CD4-positive, CD25-positive, alpha-beta regulatory T cell (primary cell): ENCODE measurements around the gene NACC2. TPM values are rescaled to one million over a fixed set of nuclear protein-coding genes. Genes with fewer than 3 reads are reported as not detected.
"Not testable (repeated sequence)": the region's sequence is repeated elsewhere in the genome, so short reads cannot be mapped to it uniquely, and the experiment has no call there.

Experiments
- ATAC-seq, 2 donors: fragments of 150-1000 bp; cut with Tn5 transposase; one replicate each; pipeline ENCODE4 v1.10.0; 2021; ENCODE audit warnings: low read depth in 2 of 2, moderate number of reproducible peaks in 2 of 2, moderate library complexity in 1 of 2
- DNase-seq, 3 donors: peaks; one replicate each; pipeline versions ENCODE4 v3.0.0 to v3.0.0-alpha.2; 2012 to 2022; ENCODE audit warnings: mixed read lengths in 1 of 3
- H3K27ac ChIP-seq: one replicate; pipeline ENCODE4 v1.7.0; 2013; ENCODE audit warnings: mild to moderate bottlenecking, low read length; ENCODE audit not compliant: insufficient read depth, poor library complexity, severe bottlenecking
- H3K27me3 ChIP-seq: one replicate; pipeline ENCODE4 v1.7.0; 2013; ENCODE audit warnings: low read length; ENCODE audit not compliant: control insufficient read depth, insufficient read depth
- H3K36me3 ChIP-seq: one replicate; pipeline ENCODE4 v1.7.0; 2013; ENCODE audit warnings: mild to moderate bottlenecking, low read length, moderate library complexity; ENCODE audit not compliant: control insufficient read depth, insufficient read depth
- H3K4me1 ChIP-seq: 2 replicates; pipeline ENCODE4 v1.7.0; 2013; ENCODE audit warnings: mild to moderate bottlenecking, low read length; ENCODE audit not compliant: insufficient read depth, control insufficient read depth, poor library complexity, severe bottlenecking
- H3K4me3 ChIP-seq: one replicate; pipeline ENCODE4 v1.7.0; 2013; ENCODE audit warnings: low read depth, mild to moderate bottlenecking, low read length, moderate library complexity
- H3K9me3 ChIP-seq, 2 experiments: 1 replicate in 1 of 2; 2 replicates in 1 of 2; pipeline ENCODE4 v1.7.0; 2013; ENCODE audit warnings: low read length in 2 of 2, mild to moderate bottlenecking in 1 of 2, moderate library complexity in 1 of 2; ENCODE audit not compliant: control insufficient read depth in 2 of 2
- H3K27ac Mint-ChIP-seq, 3 donors: one replicate each; pipeline ENCODE4 v1.8.0; 2020 to 2022; ENCODE audit warnings: mild to moderate bottlenecking in 3 of 3, mixed read lengths in 3 of 3, moderate library complexity in 2 of 3
- H3K27me3 Mint-ChIP-seq: one replicate; pipeline ENCODE4 v1.8.0; 2022; ENCODE audit warnings: mild to moderate bottlenecking, mixed read lengths
- H3K36me3 Mint-ChIP-seq: one replicate; pipeline ENCODE4 v1.8.0; 2020; ENCODE audit warnings: mixed read lengths
- H3K4me1 Mint-ChIP-seq, 4 donors: one replicate each; pipeline ENCODE4 v1.8.0; 2020 to 2022; ENCODE audit warnings: mixed read lengths in 4 of 4, mild to moderate bottlenecking in 1 of 4
- H3K4me3 Mint-ChIP-seq, 4 donors: one replicate each; pipeline ENCODE4 v1.8.0; 2020 to 2022; ENCODE audit warnings: mild to moderate bottlenecking in 4 of 4, mixed read lengths in 4 of 4, moderate library complexity in 3 of 4
- H3K9me3 Mint-ChIP-seq, 7 donors: one replicate each; pipeline ENCODE4 v1.8.0; 2020 to 2022; ENCODE audit warnings: mixed read lengths in 7 of 7, mild to moderate bottlenecking in 3 of 7, moderate library complexity in 2 of 7
- polyA plus RNA-seq, 4 donors: library from polyadenylated mRNA; unstranded; fragments of 300-500 nt; fragmentation: Illumina TruSeq; gene quantifications; one replicate each; pipeline ENCODE4 v1.2.3, GENCODE V29; 2021
- total RNA-seq: library from RNA; stranded (reverse); gene quantifications from one replicate; pipeline ENCODE4 v1.2.3, GENCODE V29; 2022

Gene NACC2
- total and polyA plus RNA-seq, 5 donors from 2014 or later = 0.76 to 4.8 (median 1.0) TPM

DNA sequence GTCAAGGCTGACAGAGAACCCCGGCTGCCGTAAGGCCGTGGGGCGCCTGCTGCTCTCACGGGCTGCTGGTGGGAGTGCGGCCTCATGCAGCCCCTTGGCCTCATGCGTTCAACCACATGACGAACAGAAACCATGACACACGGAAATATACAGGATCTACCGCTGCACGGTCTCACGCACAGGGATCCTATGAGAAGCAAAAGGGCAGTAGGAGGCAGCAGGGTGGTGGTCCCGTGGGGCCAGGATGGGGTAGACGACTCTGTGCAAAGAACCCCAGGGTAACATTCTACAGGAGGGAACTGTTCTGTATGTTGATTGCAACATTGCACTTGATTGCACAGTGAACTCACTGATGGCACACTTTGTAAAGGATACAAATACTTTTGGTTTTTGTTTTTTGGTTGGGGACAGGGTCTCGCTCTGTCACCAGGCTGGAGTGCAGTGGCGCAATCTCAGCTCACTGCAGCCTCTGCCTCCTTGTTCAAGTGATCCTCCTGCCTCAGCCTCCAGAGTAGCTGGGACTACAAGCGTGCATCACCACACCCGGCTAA lies 51.6 kb downstream of the NACC2 start:
- Histone ChIP-seq H3K27ac (no peak overlapping the region), H3K36me3 (no peaks in the 10 kb centered on the region), H3K9me3 (peaks cover 0 to 6% of the 10 kb centered on the region in 2 experiments), H3K4me3 (no peak overlapping the region), H3K4me1 (no peaks in the 10 kb centered on the region), H3K27me3 (no peaks in the 10 kb centered on the region)
- ATAC-seq (no peak), DNase-seq (no peak)
- Mint-ChIP-seq H3K36me3 (peaks cover 15% of the 10 kb centered on the region), H3K27ac (no peak overlapping the region), H3K27me3 (peaks cover 5% of the 10 kb centered on the region), H3K4me1 (peaks cover 0 to 6% (median under 1%) of the 10 kb centered on the region in 4 donors), H3K9me3 (peaks cover 1 to 13% (median 7%) of the 10 kb centered on the region in 7 donors), H3K4me3 (no peak overlapping the region)

DNA sequence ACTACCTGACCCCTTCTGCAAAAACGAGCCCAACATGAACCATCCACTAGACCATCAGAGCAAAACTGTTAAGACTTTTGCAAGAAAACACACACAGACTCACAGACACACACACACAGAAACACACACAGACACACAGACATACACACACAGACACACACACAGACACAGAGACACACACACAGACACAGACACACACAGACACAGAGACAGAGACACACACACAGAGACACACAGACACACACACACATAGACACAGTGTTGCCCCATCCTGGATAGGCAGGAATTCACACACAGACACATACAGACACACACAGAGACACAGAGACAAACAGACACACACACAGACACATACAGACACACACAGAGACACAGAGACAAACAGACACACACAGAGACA lies 52.5 kb downstream of the NACC2 start:
- H3K4me1 Mint-ChIP-seq = peaks cover 0 to 6% (median under 1%) of the 10 kb centered on the region in 4 donors
- no peak overlapping the region for H3K27ac Mint-ChIP-seq
- H3K9me3 Mint-ChIP-seq = peaks cover 1 to 18% (median 7%) of the 10 kb centered on the region in 7 donors
- peaks cover 20% of the 10 kb centered on the region for H3K36me3 Mint-ChIP-seq
- H3K27me3 Mint-ChIP-seq = no peaks in the 10 kb centered on the region
- Histone ChIP-seq H3K9me3 (peaks cover 0 to 10% of the 10 kb centered on the region in 2 experiments), H3K27me3 (no peaks in the 10 kb centered on the region), H3K4me1 (no peaks in the 10 kb centered on the region), H3K4me3 (no peak overlapping the region), H3K27ac (no peak overlapping the region), H3K36me3 (no peaks in the 10 kb centered on the region)
- H3K4me3 Mint-ChIP-seq = no peak overlapping the region
- ATAC-seq = no peak
- no peak for DNase-seq

DNA sequence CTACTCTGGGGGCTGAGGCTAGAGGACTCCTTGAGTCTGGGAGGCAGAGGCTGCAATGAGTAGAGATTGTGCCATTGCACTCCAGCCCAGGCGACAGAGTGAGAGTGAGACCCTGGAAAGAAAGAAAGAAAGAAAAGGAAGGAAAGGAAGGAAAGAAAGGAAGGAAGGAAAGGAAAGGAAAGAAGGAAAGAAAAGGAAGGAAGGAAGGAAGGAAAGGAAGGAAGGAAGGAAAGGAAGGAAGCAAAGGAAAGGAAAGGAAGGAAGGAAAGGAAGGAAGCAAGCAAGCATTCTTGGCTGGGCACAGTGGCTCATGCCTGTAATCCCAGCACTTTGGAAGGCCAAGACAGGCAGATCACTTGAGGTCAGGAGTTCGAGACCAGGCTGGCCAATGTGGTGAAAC lies 54.2 kb downstream of the NACC2 start:
- Mint-ChIP-seq H3K9me3 (peaks cover 1 to 31% (median 15%) of the 10 kb centered on the region in 7 donors), H3K36me3 (peaks cover 26% of the 10 kb centered on the region), H3K4me3 (peak overlapping the region in 1 of 4 donors; percentile 52)
- H3K4me3 ChIP-seq, DNase-seq, ATAC-seq, H3K27me3 Mint-ChIP-seq, H3K4me1 Mint-ChIP-seq, H3K27ac Mint-ChIP-seq, H3K36me3 ChIP-seq, H3K27ac ChIP-seq, H3K27me3 ChIP-seq, H3K4me1 ChIP-seq: not testable (repeated sequence)
- peaks cover 13 to 21% of the 10 kb centered on the region in 2 experiments for H3K9me3 ChIP-seq

GRCh38 chr9:136039488-136039887 lies 55.6 kb downstream of the NACC2 start:
- ATAC-seq (no peak), DNase-seq (no peak)
- Mint-ChIP-seq H3K4me1 (peaks cover 0 to 6% (median 2%) of the 10 kb centered on the region in 4 donors), H3K36me3 (peaks cover 33% of the 10 kb centered on the region), H3K4me3 (no peak overlapping the region), H3K9me3 (peaks cover 3 to 40% (median 15%) of the 10 kb centered on the region in 7 donors), H3K27ac (no peak overlapping the region), H3K27me3 (no peaks in the 10 kb centered on the region)
- peaks cover 13 to 21% of the 10 kb centered on the region in 2 experiments for H3K9me3 ChIP-seq
- H3K27me3 ChIP-seq = no peaks in the 10 kb centered on the region
- H3K4me1 ChIP-seq = no peaks in the 10 kb centered on the region
- no peak overlapping the region for H3K27ac ChIP-seq
- H3K4me3 ChIP-seq = no peak overlapping the region
- H3K36me3 ChIP-seq = no peaks in the 10 kb centered on the region

- DNase-seq = no peak
- ATAC-seq = no peak
- no peak overlapping the region for H3K4me3 Mint-ChIP-seq
- Histone ChIP-seq H3K4me1 (no peaks in the 10 kb centered on the region), H3K36me3 (no peaks in the 10 kb centered on the region), H3K4me3 (no peak overlapping the region), H3K27me3 (no peaks in the 10 kb centered on the region), H3K27ac (no peak overlapping the region), H3K9me3 (peaks cover 13 to 21% of the 10 kb centered on the region in 2 experiments)
- H3K27me3 Mint-ChIP-seq = no peaks in the 10 kb centered on the region
- peaks cover 0 to 7% (median 3%) of the 10 kb centered on the region in 4 donors for H3K4me1 Mint-ChIP-seq
- H3K27ac Mint-ChIP-seq = no peak overlapping the region
- H3K36me3 Mint-ChIP-seq = peaks cover 33% of the 10 kb centered on the region
- H3K9me3 Mint-ChIP-seq = peaks cover 3 to 40% (median 15%) of the 10 kb centered on the region in 7 donors
Observed at GRCh38 chr9:136036848-136037247, 58.2 kb downstream of the NACC2 start.

DNA sequence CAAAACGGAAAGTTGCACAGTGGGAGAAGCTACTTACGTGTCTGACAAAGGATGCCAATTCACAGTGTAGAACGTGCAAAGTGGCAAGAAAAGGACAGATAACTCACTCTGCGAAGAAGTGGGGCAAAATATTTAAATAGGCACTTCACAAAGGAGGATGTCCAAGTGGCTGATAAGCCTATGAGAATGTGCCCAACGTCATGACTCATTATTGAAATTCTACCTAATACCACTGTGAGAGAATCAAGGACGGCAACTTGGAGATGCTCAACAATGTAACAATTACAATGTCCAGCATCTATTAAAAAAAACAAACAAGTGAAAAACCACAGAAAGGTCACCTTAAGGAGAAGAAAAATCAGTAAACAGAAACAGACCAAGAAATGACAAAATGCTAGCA lies 59.0 kb downstream of the NACC2 start:
- DNase-seq = no peak
- no peak for ATAC-seq
- Histone ChIP-seq H3K4me1 (no peaks in the 10 kb centered on the region), H3K36me3 (no peaks in the 10 kb centered on the region), H3K4me3 (no peak overlapping the region), H3K27me3 (no peaks in the 10 kb centered on the region), H3K27ac (no peak overlapping the region), H3K9me3 (peaks cover 13 to 21% of the 10 kb centered on the region in 2 experiments)
- Mint-ChIP-seq H3K27me3 (no peaks in the 10 kb centered on the region), H3K27ac (no peak overlapping the region), H3K4me3 (no peak overlapping the region), H3K36me3 (peaks cover 33% of the 10 kb centered on the region), H3K4me1 (peaks cover 0 to 7% (median 3%) of the 10 kb centered on the region in 4 donors), H3K9me3 (peaks cover 3 to 40% (median 15%) of the 10 kb centered on the region in 7 donors)

- Histone ChIP-seq H3K27me3 (no peaks in the 10 kb centered on the region), H3K9me3 (peaks cover 11% of the 10 kb centered on the region in 2 experiments), H3K4me3 (no peak overlapping the region), H3K36me3 (peaks cover 7% of the 10 kb centered on the region), H3K27ac (no peak overlapping the region), H3K4me1 (no peaks in the 10 kb centered on the region)
- peaks cover 14% of the 10 kb centered on the region for H3K36me3 Mint-ChIP-seq
- no peak overlapping the region for H3K27ac Mint-ChIP-seq
- no peak for ATAC-seq
- H3K27me3 Mint-ChIP-seq = no peaks in the 10 kb centered on the region
- DNase-seq = no peak
- H3K9me3 Mint-ChIP-seq = peaks cover 2 to 18% (median 3%) of the 10 kb centered on the region in 7 donors
- peaks cover 0 to 13% (median 2%) of the 10 kb centered on the region in 4 donors for H3K4me1 Mint-ChIP-seq
- no peak overlapping the region for H3K4me3 Mint-ChIP-seq
Observed at GRCh38 chr9:136031741-136032730, 63.1 kb downstream of the NACC2 start.
